HepG2 (cell line): ENCODE measurements around the gene ORC1. TPM values are rescaled to one million over a fixed set of nuclear protein-coding genes. Genes with fewer than 3 reads are reported as not detected.
"Not testable (repeated sequence)": the region's sequence is repeated elsewhere in the genome, so short reads cannot be mapped to it uniquely, and the experiment has no call there.

Source experiments
- ATAC-seq: fragments of 200-7000 bp; cut with Tn5 transposase; 3 replicates; pipeline ENCODE4 v1.9.1; 2020; ENCODE audit warnings: mild to moderate bottlenecking, moderate library complexity
- BruUV-seq: library from RNA; stranded (reverse); fragments of 400-500 nt; replicated peaks from 2 replicates; lab custom pipeline; 2021; lab: Mats Ljungman, UMichigan
- CTCF ChIA-PET: fragments of 300-600 bp; formaldehyde crosslinking; extraction: SDS; loops from one replicate; lab custom pipeline; 2021; ENCODE audit warnings: low total read pairs, inconsistent platforms, low intra/inter-chr PET ratio; lab: Yijun Ruan, JAX
- POLR2A ChIA-PET: fragments of 350-600 bp; sonication (Branson Sonifier 250); formaldehyde crosslinking; loops from one replicate; lab custom pipeline; 2020; ENCODE audit warnings: antibody characterized with exemption, inconsistent platforms; lab: Yijun Ruan, JAX
- DNase-seq: peaks from one replicate; pipeline ENCODE4 v3.0.0-alpha.2; 2015; ENCODE audit warnings: low spot score
- FAIRE-seq: peaks from 3 replicates; lab custom pipeline; 2011; peaks lifted over from hg19 to GRCh38; lab: Jason Lieb, UNC
- H2AFZ ChIP-seq: one replicate; pipeline ENCODE4 v1.6.1; 2011; ENCODE audit warnings: low read length, inconsistent platforms
- H3K27ac ChIP-seq: fragments of 300-600 bp; 3 replicates; pipeline ENCODE4 v1.8.0; 2011; ENCODE audit warnings: mixed run types, mild to moderate bottlenecking, mixed read lengths, low read length, inconsistent platforms; ENCODE audit not compliant: insufficient read depth; ENCODE audit errors: extremely low read length
- H3K27me3 ChIP-seq, 2 experiments: fragments of 200-600 bp in 1 of 2; 2 replicates in 1 of 2; 3 replicates in 1 of 2; pipeline versions ENCODE4 v1.6.0 to v1.8.0; 2011; ENCODE audit warnings: low read length in 2 of 2, mild to moderate bottlenecking in 2 of 2, moderate library complexity in 2 of 2, inconsistent platforms in 1 of 2; ENCODE audit not compliant: insufficient read depth in 2 of 2, control insufficient read depth in 1 of 2
- H3K36me3 ChIP-seq, 2 experiments: fragments of 200-600 bp in 1 of 2; replicated peaks in 1 of 2; 2 replicates in 1 of 2; 3 replicates in 1 of 2; pipeline versions ENCODE4 v1.5.1 to v1.8.0; 2011; ENCODE audit warnings: low read length in 2 of 2, inconsistent platforms in 1 of 2; ENCODE audit not compliant: insufficient read depth in 2 of 2, control insufficient read depth in 1 of 2
- H3K4me1 ChIP-seq: 2 replicates; pipeline ENCODE4 v1.5.1; 2012; ENCODE audit warnings: low read length, inconsistent platforms; ENCODE audit not compliant: insufficient read depth
- H3K4me2 ChIP-seq: 2 replicates; pipeline ENCODE4 v1.6.0; 2011; ENCODE audit warnings: low read depth, low read length, inconsistent platforms
- H3K4me3 ChIP-seq, 3 experiments: fragments of 200-600 bp in 1 of 3; sonication (generic), shearing (Covaris generic) in 1 of 3; replicated peaks in 1 of 3; 2 replicates each; pipeline ENCODE4 v1.5.1; 2011 to 2016; ENCODE audit warnings: low read length in 3 of 3, inconsistent platforms in 2 of 3, low read depth in 2 of 3, mild to moderate bottlenecking in 2 of 3, control low read depth in 1 of 3, mixed read lengths in 1 of 3; ENCODE audit not compliant: insufficient read depth in 1 of 3
- H3K79me2 ChIP-seq: one replicate; pipeline ENCODE4 v1.6.1; 2011; ENCODE audit warnings: low read length, inconsistent platforms; ENCODE audit not compliant: insufficient read depth
- H3K9ac ChIP-seq: 2 replicates; pipeline ENCODE4 v1.6.0; 2011; ENCODE audit warnings: mild to moderate bottlenecking, low read depth, low read length, inconsistent platforms; ENCODE audit not compliant: insufficient read depth
- H3K9me3 ChIP-seq: 2 replicates; pipeline ENCODE4 v1.5.1; 2012; ENCODE audit warnings: mild to moderate bottlenecking, low read length
- H4K20me1 ChIP-seq: 2 replicates; pipeline ENCODE4 v1.6.0; 2011; ENCODE audit warnings: inconsistent platforms, mild to moderate bottlenecking, low read length, moderate library complexity; ENCODE audit not compliant: insufficient read depth
- BRF2 ChIP-seq: sonication (generic); formaldehyde crosslinking; IDR thresholded peaks from 2 replicates; pipeline ENCODE4 v1.8.1; 2022; ENCODE audit warnings: mild to moderate bottlenecking, missing genetic modification reagents
- GABPB1 ChIP-seq: IDR thresholded peaks from 2 replicates; pipeline ENCODE4 v1.6.1; 2016; ENCODE audit warnings: mild to moderate bottlenecking, missing genetic modification reagents, moderate library complexity, missing compliant biosample characterization
- PATZ1 ChIP-seq: sonication (generic); formaldehyde crosslinking; IDR thresholded peaks from 2 replicates; pipeline ENCODE4 v1.4.0; 2020; ENCODE audit warnings: missing genetic modification reagents
- PBX3 ChIP-seq: sonication (generic); formaldehyde crosslinking; IDR thresholded peaks from 2 replicates; pipeline ENCODE4 v1.8.1; 2023; ENCODE audit warnings: missing genetic modification reagents, inconsistent platforms, borderline replicate concordance
- TAF1 ChIP-seq: sonication (generic); formaldehyde crosslinking; IDR thresholded peaks from 2 replicates; pipeline ENCODE4 v1.4.0; 2020; ENCODE audit warnings: missing genetic modification reagents
- ZBTB7B ChIP-seq: sonication (generic); formaldehyde crosslinking; IDR thresholded peaks from 2 replicates; pipeline ENCODE4 v1.4.0; 2020; ENCODE audit warnings: missing genetic modification reagents
- ZNF20 ChIP-seq: sonication (generic); formaldehyde crosslinking; IDR thresholded peaks from 2 replicates; pipeline ENCODE4 v1.4.0; 2020; ENCODE audit warnings: mild to moderate bottlenecking, moderate library complexity, missing genetic modification reagents
- ZNF451 ChIP-seq: sonication (generic); formaldehyde crosslinking; IDR thresholded peaks from 2 replicates; pipeline ENCODE4 v1.5.0; 2020; ENCODE audit warnings: mild to moderate bottlenecking, missing genetic modification reagents
- ZNF589 ChIP-seq: sonication (generic); formaldehyde crosslinking; conservative IDR thresholded peaks from 2 replicates; pipeline ENCODE4 v1.8.0; 2022; ENCODE audit warnings: mild to moderate bottlenecking, moderate library complexity, missing genetic modification reagents
- ZNF747 ChIP-seq: sonication (generic); formaldehyde crosslinking; IDR thresholded peaks from 2 replicates; pipeline ENCODE4 v1.8.1; 2023; ENCODE audit warnings: missing genetic modification reagents, mild to moderate bottlenecking, borderline replicate concordance
- ZNF83 ChIP-seq: sonication (generic); formaldehyde crosslinking; IDR thresholded peaks from 2 replicates; pipeline ENCODE4 v1.4.0; 2020; ENCODE audit warnings: missing genetic modification reagents, mild to moderate bottlenecking, borderline replicate concordance
- WGBS: methylation state at CpG from one replicate; pipeline ENCODE4 v1.1.6; 2017; ENCODE audit warnings: low lambda C conversion rate; 5-methylcytosine and 5-hydroxymethylcytosine counted together
- in situ Hi-C: cut with HindIII; loops from 2 replicates; pipeline ENCODE4 v1.10.0; 2017; ENCODE audit warnings: low pct_unique_long_range_greater_than_20kb; ENCODE audit not compliant: extremely low pct_ligation_motif_present
- intact Hi-C: fragments of 100-400 bp; cut with micrococcal nuclease; formaldehyde crosslinking; loops from one replicate; pipeline ENCODE4 v1.10.0; 2022; ENCODE audit not compliant: unreplicated experiment
- polyA plus RNA-seq, 8 experiments: library from polyadenylated mRNA; depleted of rRNA in 3 of 8; stranded (reverse) in 7 of 8; unstranded in 1 of 8; fragments of >200 nt; fragmentation: Illumina TruSeq in 4 of 8; extraction: Trizol in 4 of 8; gene quantifications; 2 replicates each; pipeline versions ENCODE4 v1.2.1 to v1.2.3, GENCODE V29; 2011 to 2016; ENCODE audit warnings: low read depth in 4 of 8, missing spikeins in 1 of 8, mixed read lengths in 1 of 8; ENCODE audit not compliant: insufficient read depth in 1 of 8
- total RNA-seq, 5 experiments: library from RNA; depleted of rRNA; stranded (reverse); fragments of >200 nt; fragmentation: Illumina TruSeq; extraction: Trizol; gene quantifications; 2 replicates each; pipeline ENCODE4 v1.2.3, GENCODE V29; 2016; ENCODE audit warnings: low read depth in 1 of 5

ORC1 gene
- total and polyA plus RNA-seq, 2 of the 13 experiments (the other 11 are each of a cell fraction or from before 2014, with no cell fraction given): 7.0 to 23.5 TPM

- no TSS peak for BruUV-seq
- ChIA-PET CTCF (no interaction called here), POLR2A (no interaction called here)
- DNase-seq (no peak), FAIRE-seq (no peak), ATAC-seq (no peak)
- intact Hi-C loops (no loop called here), in situ Hi-C loops (no loop called here)
- Histone ChIP-seq H4K20me1 (no peaks in the 10 kb centered on the region), H3K27ac (no peak overlapping the region), H2AFZ (no peak overlapping the region), H3K9me3 (no peaks in the 10 kb centered on the region), H3K79me2 (no peaks in the 10 kb centered on the region), H3K4me2 (no peak overlapping the region), H3K4me1 (no peaks in the 10 kb centered on the region), H3K9ac (no peak overlapping the region), H3K36me3 (peaks cover 8 to 64% of the 10 kb centered on the region in 2 experiments), H3K27me3 (no peaks in the 10 kb centered on the region), H3K4me3 (no peak overlapping the region)
- TF ChIP-seq ZNF20 (CRISPR knock-in tag): no peak
- no peak for TF ChIP-seq GABPB1 (CRISPR knock-in tag)
- no peak for TF ChIP-seq ZNF83 (CRISPR knock-in tag)
- no peak for TF ChIP-seq PBX3 (CRISPR knock-in tag)
- TF ChIP-seq ZNF451 (CRISPR knock-in tag): no peak
- no peak for TF ChIP-seq BRF2
- no peak for TF ChIP-seq ZBTB7B (CRISPR knock-in tag)
- no peak for TF ChIP-seq TAF1 (CRISPR knock-in tag)
- TF ChIP-seq ZNF589 (CRISPR knock-in tag): no peak
- no peak for TF ChIP-seq PATZ1 (CRISPR knock-in tag)
- TF ChIP-seq ZNF747: no peak
- 97% methylated on average over 3 of the region's 3 CpGs for WGBS
Observed at GRCh38 chr1:52385376-52385775, 18.8 kb downstream of the ORC1 start.

- 100% methylated on average over 1 of the region's 1 CpG for WGBS
- ATAC-seq: not testable (repeated sequence)
- peaks cover 29% of the 10 kb centered on the region for H3K4me1 ChIP-seq
Observed at GRCh38 chr1:52369851-52370250, 34.4 kb downstream of the ORC1 start.

More at GRCh38 chr1:52369851-52370250, 34.4 kb downstream of the ORC1 start:
- DNase-seq, H2AFZ ChIP-seq, H3K27me3 ChIP-seq, H3K4me3 ChIP-seq, intact Hi-C loops, H3K79me2 ChIP-seq, H3K9ac ChIP-seq, in situ Hi-C loops, H3K4me2 ChIP-seq, H4K20me1 ChIP-seq, H3K9me3 ChIP-seq, POLR2A ChIA-PET, BruUV-seq, FAIRE-seq, CTCF ChIA-PET, H3K27ac ChIP-seq: not testable (repeated sequence)
- peaks cover 0 to 22% of the 10 kb centered on the region in 2 experiments; a peak in 3 of 5 replicates for H3K36me3 ChIP-seq
